Measurements from ENCODE around the gene CLBA1.

The CLBA1 gene

GRCh38 chr14:105006831-105007592 lies 21.4 kb downstream of the CLBA1 start:
- no peak for DNase-seq

DNA sequence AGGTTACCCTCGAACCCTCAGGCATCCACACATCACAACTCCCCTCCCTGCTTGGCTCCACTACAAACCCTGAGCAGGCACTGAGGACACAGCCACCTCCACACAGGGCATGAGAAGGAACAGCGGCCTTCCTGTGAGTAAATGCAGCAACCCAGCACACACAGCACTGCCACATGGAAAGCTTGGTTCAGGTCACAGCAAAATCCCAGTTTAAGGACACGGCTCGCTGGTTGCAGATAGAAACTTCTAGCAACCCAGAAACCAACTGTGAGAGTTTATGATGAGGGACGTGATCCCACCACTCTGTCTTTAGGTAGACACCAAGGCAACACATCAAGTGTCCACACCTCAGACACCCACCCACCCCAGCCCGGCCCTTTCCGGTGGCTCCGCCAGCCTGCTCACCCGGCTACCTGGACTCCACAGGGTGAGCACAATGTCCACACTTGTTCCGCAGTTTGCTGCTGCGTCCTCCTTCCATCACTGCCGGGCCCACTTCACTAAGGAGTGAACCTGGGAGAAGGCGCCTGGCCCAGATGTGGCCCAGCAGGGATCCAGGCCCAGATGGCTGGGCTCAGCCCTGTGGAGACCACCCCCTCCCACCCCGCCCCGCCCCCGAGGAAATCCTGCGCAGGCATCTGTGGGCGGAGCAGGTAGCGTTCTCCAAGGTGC lies 22.1 kb downstream of the CLBA1 start:
- no peak for DNase-seq

- no peak for DNase-seq
Observed at GRCh38 chr14:105010106-105010505, 24.5 kb downstream of the CLBA1 start.

GRCh38 chr14:105010891-105011291 lies 25.3 kb downstream of the CLBA1 start:
- no peak for DNase-seq

DNA sequence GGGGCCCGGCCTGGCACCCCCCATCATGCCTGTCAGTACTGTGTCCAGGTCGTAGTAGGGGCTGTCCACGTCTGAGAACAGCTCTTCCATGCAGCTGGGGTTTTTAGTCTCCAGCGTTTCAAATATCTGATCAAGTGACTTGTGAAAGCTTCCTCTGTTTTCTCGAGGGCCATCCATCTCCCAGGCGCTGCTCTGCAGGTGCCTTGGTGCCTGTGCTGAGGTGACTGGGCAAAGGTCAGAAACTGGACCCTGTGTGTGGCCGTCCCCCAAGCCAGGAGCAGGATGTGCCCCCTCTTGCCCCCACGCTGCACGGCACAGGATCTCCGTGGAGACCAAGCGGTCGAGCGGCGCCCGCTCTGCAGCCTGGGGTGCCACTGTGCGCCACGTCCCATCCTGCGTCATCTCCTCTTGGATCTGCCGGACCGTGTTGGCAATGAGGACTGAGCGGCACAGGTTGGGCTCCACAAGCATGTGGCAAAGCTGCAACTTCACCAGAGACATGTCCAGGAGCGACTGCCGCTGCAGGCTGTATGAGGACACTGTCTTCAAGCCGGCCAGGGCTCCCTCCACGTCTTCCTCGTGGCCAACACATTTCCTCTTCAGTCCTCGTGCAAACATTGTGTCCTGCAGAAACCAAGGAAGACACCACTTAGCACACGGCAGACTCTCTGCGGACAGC lies 25.9 kb downstream of the CLBA1 start:
- DNase-seq = no peak

DNA sequence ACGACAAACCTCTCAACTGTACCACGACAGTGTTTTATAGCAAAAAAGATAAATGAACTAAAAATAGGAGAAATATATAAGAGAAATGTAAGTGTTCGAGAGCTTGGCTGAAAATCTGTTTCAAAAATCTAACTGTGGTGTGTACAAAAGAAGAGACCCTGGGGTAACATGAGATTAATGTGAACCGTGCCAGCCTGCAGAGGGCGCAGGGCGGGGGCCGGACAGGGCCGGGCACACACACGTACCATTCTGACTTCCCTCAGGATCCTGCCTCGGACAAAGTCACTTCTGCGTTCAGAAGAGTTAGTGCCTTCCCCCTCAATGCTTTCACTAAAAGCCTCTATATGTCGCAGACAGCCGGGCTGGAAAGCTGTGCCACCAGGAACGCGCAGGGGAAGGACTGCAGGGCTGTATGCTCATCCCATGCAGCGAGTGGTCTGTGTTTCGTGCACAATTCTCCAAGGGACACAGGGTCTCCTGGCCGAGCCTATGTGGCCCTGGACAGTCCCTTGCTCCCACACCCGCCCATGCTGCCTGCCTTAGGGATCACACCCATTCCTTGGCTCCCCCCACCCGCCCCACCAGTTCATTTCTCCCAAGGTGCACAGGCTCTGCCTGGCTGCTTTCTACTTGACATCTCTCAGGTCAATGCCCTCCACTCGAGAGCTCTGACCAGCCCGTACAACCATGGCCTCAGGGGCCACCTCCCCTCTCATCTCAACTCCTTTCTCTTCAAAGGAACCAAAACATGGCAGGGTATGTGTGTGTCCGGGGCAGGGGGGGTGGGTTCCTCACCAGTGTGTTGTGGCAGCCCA lies 26.8 kb downstream of the CLBA1 start:
- no peak for DNase-seq

- no peak for DNase-seq
Observed at GRCh38 chr14:105013150-105013785, 27.7 kb downstream of the CLBA1 start.

DNA sequence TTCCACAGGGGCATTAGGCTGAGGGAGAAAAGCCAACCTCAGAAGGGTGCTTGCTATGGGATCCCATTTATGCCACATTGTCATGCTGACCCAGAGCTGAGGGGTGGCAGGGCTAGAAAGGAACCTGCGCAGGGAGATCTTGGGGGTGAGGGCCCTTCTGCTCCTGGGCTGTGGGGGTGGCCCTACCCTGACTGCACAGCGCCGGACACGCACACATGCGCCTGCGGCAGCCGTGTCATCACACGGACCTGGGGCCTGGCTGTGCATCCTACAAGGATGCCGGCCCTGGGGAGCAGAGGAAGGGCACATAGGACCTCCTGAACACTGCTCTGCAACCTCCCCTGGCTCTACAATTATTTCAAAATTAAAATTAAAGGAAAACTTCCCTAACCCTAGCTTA lies 28.4 kb downstream of the CLBA1 start:
- no peak for DNase-seq

DNA sequence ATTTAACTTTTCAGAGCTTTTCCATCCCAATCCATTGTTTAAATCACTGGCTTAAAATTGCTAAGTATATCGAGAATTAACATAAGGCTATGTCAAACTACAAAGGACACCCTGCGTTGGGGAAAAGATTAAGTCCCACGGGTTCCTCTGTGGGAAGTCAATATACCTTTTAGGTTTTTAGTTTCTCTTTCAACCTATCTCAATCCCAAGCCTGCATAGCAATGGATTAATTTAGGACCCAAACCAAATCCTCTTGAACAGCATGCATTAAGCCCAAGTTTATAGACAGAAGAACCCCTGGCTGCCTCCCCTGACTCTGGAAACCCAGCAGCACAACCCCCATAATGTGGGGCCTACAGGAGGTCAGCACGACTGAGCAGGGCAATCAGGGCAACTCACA lies 29.0 kb downstream of the CLBA1 start:
- no peak for DNase-seq

DNA sequence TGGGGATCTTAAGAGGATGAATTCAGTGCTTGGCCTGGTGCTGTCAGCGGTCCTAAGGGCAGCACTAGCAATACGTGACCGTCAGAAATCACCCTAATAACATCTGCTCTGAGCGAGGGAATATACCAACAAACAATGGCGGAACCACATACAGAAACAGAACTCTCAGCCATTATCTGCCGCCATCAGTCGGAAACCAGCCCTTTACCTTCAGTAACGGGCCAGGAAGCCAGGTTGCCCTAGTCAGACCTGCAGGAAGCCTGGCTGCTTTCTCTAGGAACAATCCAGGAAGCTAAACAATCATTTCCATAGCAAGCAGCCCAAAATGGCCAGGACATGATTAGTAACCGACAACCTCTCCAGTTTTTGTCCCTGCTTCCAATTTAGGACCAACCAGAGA lies 29.7 kb downstream of the CLBA1 start:
- DNase-seq = no peak

- no peak for DNase-seq
Observed at GRCh38 chr14:105015905-105016304, 30.3 kb downstream of the CLBA1 start.

GRCh38 chr14:105018414-105018813 lies 32.8 kb downstream of the CLBA1 start:
- DNase-seq = no peak

- no peak for DNase-seq
Observed at GRCh38 chr14:105019861-105020814, 34.5 kb downstream of the CLBA1 start.

- peak; percentile 96 for DNase-seq
Observed at GRCh38 chr14:105020815-105021655, 35.4 kb downstream of the CLBA1 start, which contains the start of gene CDCA4. TSS of gene CDCA4 (minus strand) at chr14:105021083. CDS start at chr14:105011929, 9,154 bp downstream.

GRCh38 chr14:105021656-105022275 lies 36.2 kb downstream of the CLBA1 start:
- peak; percentile 57 for DNase-seq

DNA sequence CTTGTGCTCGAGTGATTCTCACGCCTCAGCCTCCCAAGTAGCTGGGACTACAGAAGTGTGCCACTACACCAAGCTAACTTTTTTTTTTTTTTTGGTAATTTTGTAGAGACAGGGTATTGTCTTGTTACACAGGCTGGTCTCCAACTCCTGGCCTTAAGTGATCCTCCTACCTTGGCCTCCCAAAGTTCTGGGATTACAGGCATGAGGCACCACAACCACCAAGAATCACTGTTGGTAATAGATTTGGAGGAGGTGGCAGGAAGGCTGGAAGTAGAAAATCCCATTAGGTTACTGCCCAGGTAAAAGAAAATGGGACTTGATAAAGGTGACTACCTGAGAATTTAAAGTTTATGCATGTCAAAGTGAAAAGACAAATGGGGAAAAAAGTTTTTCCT lies 36.7 kb downstream of the CLBA1 start:
- no peak for DNase-seq

- no peak for DNase-seq
Observed at GRCh38 chr14:105023144-105023543, 37.6 kb downstream of the CLBA1 start.

GRCh38 chr14:105023791-105024480 lies 38.3 kb downstream of the CLBA1 start:
- DNase-seq = peak; percentile 83

- no peak for DNase-seq
Observed at GRCh38 chr14:105025429-105025828, 39.8 kb downstream of the CLBA1 start.
